Tongue (tissue), 2 donors: Measurements from ENCODE around the gene ZNF678. TPM values are rescaled to one million over a fixed set of nuclear protein-coding genes. Genes with fewer than 3 reads are reported as not detected.
"Not testable (repeated sequence)": the region's sequence is repeated elsewhere in the genome, so short reads cannot be mapped to it uniquely, and the experiment has no call there.

Source experiments
- DNase-seq: peaks from one replicate; pipeline ENCODE4 v3.0.0-alpha.2; 2015
- total RNA-seq: library from RNA; depleted of rRNA; stranded (reverse); fragments of >200 nt; gene quantifications from one replicate; pipeline ENCODE4 v1.2.3, GENCODE V29; 2014

The ZNF678 gene
- total RNA-seq, 1 donor from 2014 or later: 50.0 TPM

- DNase-seq: not testable (repeated sequence)
These were observed 11.5 kb upstream of the ZNF678 start for GRCh38 chr1:227551881-227552280.

- no peak for DNase-seq
These were observed 7.1 kb upstream of the ZNF678 start for GRCh38 chr1:227556288-227556687.

- DNase-seq: no peak
These were observed 5.2 kb upstream of the ZNF678 start for GRCh38 chr1:227557962-227558725.

GRCh38 chr1:227558732-227559262, 4.6 kb upstream of the ZNF678 start:
- DNase-seq: peak; percentile 66

- no peak for DNase-seq
These were observed 3.9 kb upstream of the ZNF678 start for GRCh38 chr1:227559499-227559898.

- no peak for DNase-seq
These were observed 3.4 kb upstream of the ZNF678 start for GRCh38 chr1:227559926-227560325.

GRCh38 chr1:227560393-227561173, 2.8 kb upstream of the ZNF678 start:
- DNase-seq: peak; percentile 24

- no peak for DNase-seq
These were observed 2.0 kb upstream of the ZNF678 start for GRCh38 chr1:227561241-227561907.

GRCh38 chr1:227562037-227562436, 1.3 kb upstream of the ZNF678 start:
- DNase-seq: no peak

- DNase-seq: no peak
These were observed 428 bp upstream of the ZNF678 start for GRCh38 chr1:227562933-227563323.

- no peak for DNase-seq
These were observed 3.9 kb downstream of the ZNF678 start for GRCh38 chr1:227567256-227567655.

- no peak for DNase-seq
These were observed 5.2 kb downstream of the ZNF678 start for GRCh38 chr1:227568593-227568992.

GRCh38 chr1:227572752-227573151, 9.4 kb downstream of the ZNF678 start:
- no peak for DNase-seq

GRCh38 chr1:227574926-227575325, 11.6 kb downstream of the ZNF678 start:
- no peak for DNase-seq

- peak; percentile 32 for DNase-seq
These were observed 12.8 kb downstream of the ZNF678 start for GRCh38 chr1:227576189-227576588.

GRCh38 chr1:227577500-227577899, 14.1 kb downstream of the ZNF678 start:
- no peak for DNase-seq

GRCh38 chr1:227583354-227583753, 20.0 kb downstream of the ZNF678 start:
- DNase-seq: no peak

- DNase-seq: no peak
These were observed 23.4 kb downstream of the ZNF678 start for GRCh38 chr1:227586733-227587132.

- DNase-seq: no peak
These were observed 24.6 kb downstream of the ZNF678 start for GRCh38 chr1:227587968-227588367.

GRCh38 chr1:227588769-227589168, 25.4 kb downstream of the ZNF678 start:
- DNase-seq: not testable (repeated sequence)

GRCh38 chr1:227589777-227590176, 26.4 kb downstream of the ZNF678 start:
- DNase-seq: not testable (repeated sequence)

- not testable (repeated sequence) for DNase-seq
These were observed 32.9 kb downstream of the ZNF678 start for GRCh38 chr1:227596222-227596621.

GRCh38 chr1:227603327-227603726, 40.0 kb downstream of the ZNF678 start:
- DNase-seq: no peak
